ENCODE data around the gene NEK4.
A peak's percentile ranks its signal among the peaks of the same experiment; 100 is the strongest.
"Not testable (repeated sequence)": the region's sequence is repeated elsewhere in the genome, so short reads cannot be mapped to it uniquely, and the experiment has no call there.

The NEK4 gene

GRCh38 chr3:52731590-52731989 is 39.1 kb downstream of the NEK4 start:
- no peak for DNase-seq (ENCODE audit: low read depth in 3 of 3)

DNA sequence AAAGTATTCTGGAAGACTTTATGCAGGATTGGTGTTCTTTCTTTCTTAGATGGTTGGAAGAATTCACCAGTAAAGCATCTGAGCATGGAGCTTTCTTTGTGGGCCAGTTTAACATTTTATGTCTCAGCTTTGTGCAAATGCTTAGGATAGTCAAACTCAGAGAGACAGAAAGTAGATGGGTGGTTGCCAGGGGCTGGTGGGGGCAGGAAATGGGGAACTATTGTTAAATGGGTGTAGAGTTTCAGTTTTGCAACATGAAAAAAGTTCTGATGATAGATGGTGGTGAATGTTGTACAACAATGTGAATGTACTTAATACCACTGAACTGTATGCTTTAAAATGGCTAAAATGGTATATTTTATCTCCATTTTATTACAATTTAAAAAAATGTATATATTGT is 40.1 kb downstream of the NEK4 start:
- no peak for DNase-seq (ENCODE audit: low read depth in 3 of 3)

- not testable (repeated sequence) for DNase-seq (ENCODE audit: low read depth in 3 of 3)
These were observed 42.0 kb downstream of the NEK4 start for GRCh38 chr3:52728753-52729152.

GRCh38 chr3:52724511-52724910 is 46.2 kb downstream of the NEK4 start:
- no peak for DNase-seq (ENCODE audit: low read depth in 3 of 3)

- no peak for DNase-seq (ENCODE audit: low read depth in 3 of 3)
These were observed 46.8 kb downstream of the NEK4 start for GRCh38 chr3:52723935-52724334.

- DNase-seq (ENCODE audit: low read depth in 3 of 3) = no peak
These were observed 48.2 kb downstream of the NEK4 start for GRCh38 chr3:52722491-52722890.

GRCh38 chr3:52721730-52722008 is 49.1 kb downstream of the NEK4 start:
- no peak for DNase-seq (ENCODE audit: low read depth in 3 of 3)

- no peak for DNase-seq (ENCODE audit: low read depth in 3 of 3)
These were observed 49.6 kb downstream of the NEK4 start for GRCh38 chr3:52721002-52721729.

- DNase-seq (ENCODE audit: low read depth in 3 of 3) = no peak
These were observed 51.1 kb downstream of the NEK4 start for GRCh38 chr3:52719618-52720017.

DNA sequence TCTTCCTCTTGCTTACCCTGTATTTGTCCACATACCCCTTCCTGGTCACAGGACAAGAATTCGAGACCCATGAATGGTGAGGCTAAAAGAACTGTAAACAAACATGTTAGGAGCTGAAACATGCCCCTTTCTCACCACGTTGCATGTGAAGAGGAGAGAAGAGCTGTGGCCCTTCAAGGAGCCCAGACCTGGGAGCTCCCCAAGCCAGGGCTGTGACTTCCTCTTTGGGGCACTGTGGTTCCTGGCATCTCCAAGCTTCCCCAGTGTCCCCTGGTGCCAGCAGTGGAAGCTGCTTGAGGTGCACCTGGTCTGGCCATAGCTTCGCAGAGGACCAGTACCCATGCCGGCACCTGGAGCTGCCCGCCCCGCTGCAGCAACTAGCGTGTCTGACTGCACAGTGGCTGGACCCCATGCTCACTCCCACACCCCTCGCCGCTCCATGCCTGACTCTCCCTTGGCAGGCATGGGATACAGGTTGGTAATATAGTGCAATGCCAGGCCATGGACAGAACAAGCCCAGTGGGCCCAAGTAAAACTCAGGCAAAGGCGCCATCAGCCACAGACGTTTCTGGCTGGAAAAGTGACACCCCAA is 54.9 kb downstream of the NEK4 start:
- no peak for DNase-seq (ENCODE audit: low read depth in 3 of 3)

DNA sequence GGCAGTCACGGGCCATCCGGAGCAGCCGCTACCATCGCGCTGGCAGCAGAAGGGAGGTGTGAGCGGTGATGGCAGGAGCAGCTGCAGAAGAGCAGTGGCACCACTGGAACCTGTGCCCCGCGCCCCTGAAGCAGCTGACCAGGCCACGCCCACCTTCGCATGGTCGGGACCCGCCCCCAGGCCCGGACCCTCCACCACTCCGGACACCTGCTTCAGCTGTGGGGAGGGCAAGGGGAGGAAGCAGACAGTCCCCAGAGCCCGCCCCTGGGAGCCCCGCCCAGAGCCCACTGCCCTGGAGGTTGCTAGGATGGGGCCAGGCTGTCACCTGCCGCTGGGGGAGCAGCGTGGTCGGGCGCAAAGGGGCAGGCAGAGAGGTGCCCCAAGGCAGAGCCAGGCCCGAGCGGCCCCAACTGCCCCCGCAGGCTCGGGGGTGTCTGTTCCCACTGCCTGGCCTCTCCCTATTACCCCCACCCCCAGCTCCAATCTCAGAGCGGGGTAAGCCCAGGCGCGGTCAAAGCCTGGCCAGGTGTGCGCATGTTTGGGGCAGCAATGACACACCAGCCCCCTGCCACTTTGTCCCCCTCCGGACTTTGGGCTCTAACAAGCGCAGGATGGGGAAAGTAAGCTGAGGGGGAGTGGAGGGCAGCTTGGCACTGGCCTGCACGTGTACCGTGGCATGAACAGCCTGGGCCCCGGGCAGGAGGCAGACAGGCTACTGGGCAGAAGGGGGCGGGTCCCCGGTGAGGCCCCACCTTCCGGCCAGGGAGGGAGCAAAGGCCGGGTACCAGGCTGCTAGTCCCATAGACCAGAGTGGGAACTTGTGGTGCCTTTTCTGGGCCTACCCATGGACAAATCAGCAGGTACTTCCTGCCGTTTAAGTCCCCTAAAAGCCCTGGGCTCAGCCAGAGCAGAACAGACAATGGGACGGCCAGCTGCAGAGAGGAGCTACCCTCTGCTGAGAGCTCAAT is 56.1 kb downstream of the NEK4 start:
- DNase-seq (ENCODE audit: low read depth in 3 of 3) = no peak

- DNase-seq (ENCODE audit: low read depth in 3 of 3) = no peak
These were observed 58.2 kb downstream of the NEK4 start for GRCh38 chr3:52712291-52713212.

DNA sequence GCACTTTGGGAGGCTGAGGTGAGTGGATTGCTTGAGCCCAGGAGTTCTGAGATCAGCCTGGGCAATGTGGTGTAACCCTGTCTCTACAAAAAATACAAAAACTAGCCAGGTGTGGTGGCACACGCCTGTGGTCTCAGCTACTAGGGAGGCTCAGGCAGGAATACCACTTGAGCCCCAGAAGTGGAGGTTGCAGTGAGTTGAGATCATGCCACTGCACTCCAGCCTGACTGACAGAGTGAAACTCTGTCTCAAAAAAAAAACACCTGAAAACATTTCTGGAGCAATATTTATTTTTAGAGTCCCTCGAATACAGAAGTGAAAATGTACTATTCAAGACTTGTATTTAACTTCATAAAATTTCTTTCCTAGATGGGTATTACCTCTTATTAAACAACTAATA is 60.2 kb downstream of the NEK4 start:
- DNase-seq (ENCODE audit: low read depth in 3 of 3) = no peak

- no peak for DNase-seq (ENCODE audit: low read depth in 3 of 3)
These were observed 63.2 kb downstream of the NEK4 start for GRCh38 chr3:52707585-52707984.

DNA sequence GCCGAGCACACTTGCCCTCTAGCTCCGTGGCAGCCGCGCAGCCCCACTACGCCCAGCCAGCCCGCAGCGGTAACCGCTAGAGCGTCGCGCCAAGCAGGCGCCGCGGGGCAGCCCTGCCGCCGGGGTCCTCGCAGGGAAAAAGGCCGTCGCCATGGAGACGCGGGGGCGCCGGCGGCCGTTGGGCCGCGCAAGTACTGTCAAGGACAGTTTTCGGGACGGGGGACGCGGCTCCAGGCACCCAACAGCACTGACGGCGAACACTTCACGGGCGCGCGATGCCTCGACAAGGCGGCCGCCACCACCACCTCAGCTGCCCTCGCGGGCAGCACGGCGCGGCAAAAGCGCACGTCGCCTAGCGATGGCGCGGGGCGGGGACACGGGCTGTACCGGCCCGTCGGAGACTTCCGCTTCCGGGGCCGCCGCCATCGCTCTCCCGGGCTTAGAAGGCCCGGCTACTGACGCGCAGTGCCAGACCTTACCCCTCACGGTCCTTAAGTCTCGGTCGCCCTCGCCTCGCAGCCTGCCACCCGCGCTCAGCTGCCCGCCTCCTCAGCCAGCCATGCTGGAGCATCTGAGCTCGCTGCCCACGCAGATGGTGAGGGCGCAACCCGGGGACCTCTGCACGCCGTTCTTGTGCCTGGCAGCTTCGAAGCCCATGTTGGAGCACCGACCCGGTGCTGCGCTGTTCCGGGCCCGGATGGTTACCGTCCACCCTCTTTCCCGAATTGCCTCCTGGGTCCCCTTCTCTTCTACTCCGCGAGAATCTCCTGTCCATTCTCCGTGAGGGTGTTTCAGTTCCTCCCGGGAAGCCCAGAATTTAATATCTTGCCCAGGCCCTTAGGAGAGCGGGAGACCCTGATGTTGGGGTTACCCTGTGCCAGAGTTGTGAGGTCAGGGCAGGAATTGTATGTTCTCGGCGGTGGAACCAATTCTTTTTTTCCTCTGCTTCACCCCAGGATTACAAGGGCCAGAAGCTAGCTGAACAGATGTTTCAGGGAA is 64.8 kb downstream of the NEK4 start, which contains the start of the genes GLT8D1 and SPCS1:
GLT8D1 (minus strand) TSS at position 104 of the 999 bp plus-strand sequence. CDS start 5,331 bp downstream, outside the sequence.
SPCS1 (plus strand) TSS at position 419 of the 999 bp plus-strand sequence; CDS start at position 560, 141 bp downstream.
- DNase-seq (ENCODE audit: low read depth in 3 of 3) = peak; percentile 68 to 84 (median 70)

GRCh38 chr3:52705438-52705687 is 65.4 kb downstream of the NEK4 start:
- DNase-seq (ENCODE audit: low read depth in 3 of 3) = no peak

- DNase-seq (ENCODE audit: low read depth in 3 of 3) = peak in 1 of 3 donors; percentile 16
These were observed 65.9 kb downstream of the NEK4 start for GRCh38 chr3:52704611-52705437.

GRCh38 chr3:52703341-52703740 is 67.4 kb downstream of the NEK4 start:
- no peak for DNase-seq (ENCODE audit: low read depth in 3 of 3)

GRCh38 chr3:52697632-52697965 is 73.1 kb downstream of the NEK4 start:
- DNase-seq (ENCODE audit: low read depth in 3 of 3) = no peak

Data from stimulated activated CD4-positive, alpha-beta T cell treated with anti-CD3 and anti-CD28 coated beads, TNF-alpha, amount 100 ng/mL, for 48 hours (primary cell).